Esophagus squamous epithelium (tissue), 5 donors: ENCODE data around the gene LCE3A. TPM values are rescaled to one million over a fixed set of nuclear protein-coding genes. Genes with fewer than 3 reads are reported as not detected.
"Not testable (repeated sequence)": the region's sequence is repeated elsewhere in the genome, so short reads cannot be mapped to it uniquely, and the experiment has no call there.

ENCODE experiments used
- DNase-seq: peaks from one replicate; lab custom pipeline; 2025; lab: John Stamatoyannopoulos, UW
- H3K27ac ChIP-seq, 4 donors: fragments of 200-600 bp; sonication (generic); one replicate each; pipeline ENCODE4 v1.5.1; 2016 to 2019; ENCODE audit warnings: mild to moderate bottlenecking in 1 of 4
- H3K27me3 ChIP-seq, 4 donors: fragments of 200-600 bp; sonication (generic); 1 replicate in 3 of 4; 2 replicates in 1 of 4; pipeline versions ENCODE4 v1.5.1 to v1.6.0; 2017 to 2021; ENCODE audit warnings: antibody characterized with exemption in 1 of 4
- H3K36me3 ChIP-seq, 3 donors: fragments of 200-600 bp; sonication (generic); one replicate each; pipeline ENCODE4 v1.5.1; 2016 to 2019
- H3K4me1 ChIP-seq, 3 donors: fragments of 200-600 bp; sonication (generic); one replicate each; pipeline ENCODE4 v1.5.1; 2017 to 2019
- H3K4me3 ChIP-seq, 4 donors: fragments of 200-600 bp; sonication (generic); 1 replicate in 3 of 4; 2 replicates in 1 of 4; pipeline ENCODE4 v1.5.1; 2016 to 2019; ENCODE audit warnings: mild to moderate bottlenecking in 2 of 4, moderate library complexity in 1 of 4
- H3K9me3 ChIP-seq, 3 donors: fragments of 200-600 bp; sonication (generic); one replicate each; pipeline ENCODE4 v1.5.1; 2016 to 2019
- POLR2A ChIP-seq, 4 donors: fragments of 450-650 bp; IDR thresholded peaks; one replicate each; pipeline ENCODE4 v1.6.1; 2017; ENCODE audit warnings: antibody characterized with exemption in 4 of 4, mild to moderate bottlenecking in 4 of 4, moderate library complexity in 3 of 4
- WGBS, 2 donors: methylation state at CpG; one replicate each; pipeline ENCODE4 v1.1.5; 2018; 5-methylcytosine and 5-hydroxymethylcytosine counted together
- intact Hi-C: fragments of 100-400 bp; cut with DNase I; formaldehyde crosslinking; loops from one replicate; pipeline ENCODE4 v1.15.0; 2022
- small RNA-seq, 4 donors: library from RNA; depleted of rRNA; stranded (forward); fragments of <200 nt; gene quantifications; one replicate each; pipeline ENCODE3, GENCODE V24; 2016
- total RNA-seq, 4 donors: library from RNA; depleted of rRNA; stranded (reverse); fragments of >200 nt; gene quantifications; one replicate each; pipeline ENCODE4 v1.1.0, GENCODE V29; 2016
- TF ChIP-seq, protein P1 (sequence below), 6 experiments: fragments of 450-650 bp in 4 of 6; fragments of 200-600 bp in 2 of 6; sonication (generic) in 2 of 6; IDR thresholded peaks; one replicate each; pipeline ENCODE4 v1.5.1; 2016 to 2019; ENCODE audit warnings: antibody characterized with exemption in 6 of 6, mild to moderate bottlenecking in 4 of 6, moderate library complexity in 4 of 6
- donor health status: DM: yes; HTN: yes; CAD: no.

Gene LCE3A
- total RNA-seq, 4 donors from 2014 or later: not detected

DNA sequence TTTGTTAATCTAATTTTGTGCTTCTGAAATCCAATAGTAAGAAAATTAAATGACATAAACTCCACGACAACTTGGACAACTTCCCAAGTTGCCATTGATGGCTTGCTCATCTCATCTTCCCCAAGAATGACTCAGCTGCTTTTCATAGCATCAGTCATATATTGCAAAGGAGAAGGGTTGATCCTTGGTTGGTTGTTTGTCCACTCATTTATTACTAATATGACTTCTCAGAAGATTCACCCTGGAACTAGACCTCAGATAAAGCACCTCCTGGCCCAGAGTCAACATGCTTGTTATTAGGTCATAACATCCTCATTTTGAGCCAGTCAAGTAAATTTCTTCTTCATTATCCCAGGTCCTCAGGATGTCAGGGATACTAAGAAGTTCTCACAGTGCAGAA is 40.3 kb downstream of the LCE3A start:
- Histone ChIP-seq H3K4me3 (no peak overlapping the region), H3K27me3 (peaks cover 0 to 12% (median 0%) of the 10 kb centered on the region in 4 donors), H3K27ac (no peak overlapping the region), H3K4me1 (no peaks in the 10 kb centered on the region), H3K9me3 (no peaks in the 10 kb centered on the region), H3K36me3 (no peaks in the 10 kb centered on the region)
- intact Hi-C loops: no loop called here
- no peak for DNase-seq
- TF ChIP-seq POLR2A (IDR thresholded peaks at IDR 0.05): no peak
- TF ChIP-seq, protein P1, sequence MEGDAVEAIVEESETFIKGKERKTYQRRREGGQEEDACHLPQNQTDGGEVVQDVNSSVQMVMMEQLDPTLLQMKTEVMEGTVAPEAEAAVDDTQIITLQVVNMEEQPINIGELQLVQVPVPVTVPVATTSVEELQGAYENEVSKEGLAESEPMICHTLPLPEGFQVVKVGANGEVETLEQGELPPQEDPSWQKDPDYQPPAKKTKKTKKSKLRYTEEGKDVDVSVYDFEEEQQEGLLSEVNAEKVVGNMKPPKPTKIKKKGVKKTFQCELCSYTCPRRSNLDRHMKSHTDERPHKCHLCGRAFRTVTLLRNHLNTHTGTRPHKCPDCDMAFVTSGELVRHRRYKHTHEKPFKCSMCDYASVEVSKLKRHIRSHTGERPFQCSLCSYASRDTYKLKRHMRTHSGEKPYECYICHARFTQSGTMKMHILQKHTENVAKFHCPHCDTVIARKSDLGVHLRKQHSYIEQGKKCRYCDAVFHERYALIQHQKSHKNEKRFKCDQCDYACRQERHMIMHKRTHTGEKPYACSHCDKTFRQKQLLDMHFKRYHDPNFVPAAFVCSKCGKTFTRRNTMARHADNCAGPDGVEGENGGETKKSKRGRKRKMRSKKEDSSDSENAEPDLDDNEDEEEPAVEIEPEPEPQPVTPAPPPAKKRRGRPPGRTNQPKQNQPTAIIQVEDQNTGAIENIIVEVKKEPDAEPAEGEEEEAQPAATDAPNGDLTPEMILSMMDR (IDR thresholded peaks at IDR 0.05): no peak
- 25 to 50% methylated on average over 1 of the region's 1 CpG for WGBS, 2 donors

DNA sequence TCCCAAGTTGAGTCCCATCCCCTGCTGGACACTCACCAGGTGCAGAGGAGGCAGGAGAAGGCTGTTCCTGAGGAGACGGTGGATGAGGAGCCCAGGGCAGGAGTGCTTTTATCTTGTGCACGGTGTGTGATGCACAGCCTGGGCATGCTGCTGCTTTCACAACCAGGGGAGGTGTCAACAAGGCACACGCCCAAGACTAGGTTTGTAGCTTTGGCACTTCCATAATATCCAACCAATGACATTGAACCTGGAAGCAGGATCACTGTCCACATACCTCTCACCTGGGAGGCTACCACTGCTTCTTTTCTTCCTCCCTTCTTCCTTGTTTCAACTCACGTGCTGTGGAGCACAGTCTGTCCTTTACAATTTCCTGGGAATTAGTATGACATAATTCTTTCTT is 42.5 kb downstream of the LCE3A start, which contains the start of gene LCE3D:
Gene LCE3D, minus strand, starts transcription at position 84 of the 400 bp plus-strand sequence. CDS start 580 bp downstream, outside the sequence.
- TF ChIP-seq POLR2A (IDR thresholded peaks at IDR 0.05): no peak
- intact Hi-C loops: no loop called here
- 20 to 39% methylated on average over 2 to 3 of the region's 4 CpGs for WGBS, 2 donors
- H3K4me1 ChIP-seq: no peaks in the 10 kb centered on the region
- peaks cover 0 to 12% (median 0%) of the 10 kb centered on the region in 4 donors for H3K27me3 ChIP-seq
- no peak for DNase-seq
- H3K36me3 ChIP-seq: no peaks in the 10 kb centered on the region
- H3K27ac ChIP-seq: no peak within 1 kb of the TSS
- no peak within 1 kb of the TSS for H3K4me3 ChIP-seq
- H3K9me3 ChIP-seq: no peaks in the 10 kb centered on the region

DNA sequence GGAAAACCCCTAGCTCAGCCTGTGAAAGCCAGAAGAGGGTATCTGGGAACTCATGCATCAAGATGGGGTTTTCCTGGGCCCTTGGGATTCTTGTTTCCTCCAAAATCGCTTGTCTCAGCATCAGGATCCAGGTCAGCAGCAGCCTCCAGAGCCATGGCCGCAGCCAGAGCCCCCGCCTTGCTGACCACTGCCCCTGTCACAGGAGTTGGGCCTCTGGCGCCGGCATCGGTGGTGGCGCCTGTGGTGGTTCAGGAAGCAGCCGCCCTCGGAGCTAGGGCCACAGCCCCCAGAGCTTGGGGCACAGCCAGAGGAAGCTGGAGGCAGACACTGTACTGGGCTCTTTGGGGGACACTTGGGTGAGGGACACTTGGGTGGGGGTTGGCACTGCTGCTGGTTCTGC is 43.4 kb downstream of the LCE3A start:
- H3K4me1 ChIP-seq, H3K27ac ChIP-seq, intact Hi-C loops, H3K4me3 ChIP-seq, DNase-seq, H3K9me3 ChIP-seq, H3K36me3 ChIP-seq: not testable (repeated sequence)
- no CpG with 5 or more reads among the region's 9 CpGs for WGBS, 2 donors
- H3K27me3 ChIP-seq: peaks cover 0 to 12% (median 0%) of the 10 kb centered on the region in 4 donors

DNA sequence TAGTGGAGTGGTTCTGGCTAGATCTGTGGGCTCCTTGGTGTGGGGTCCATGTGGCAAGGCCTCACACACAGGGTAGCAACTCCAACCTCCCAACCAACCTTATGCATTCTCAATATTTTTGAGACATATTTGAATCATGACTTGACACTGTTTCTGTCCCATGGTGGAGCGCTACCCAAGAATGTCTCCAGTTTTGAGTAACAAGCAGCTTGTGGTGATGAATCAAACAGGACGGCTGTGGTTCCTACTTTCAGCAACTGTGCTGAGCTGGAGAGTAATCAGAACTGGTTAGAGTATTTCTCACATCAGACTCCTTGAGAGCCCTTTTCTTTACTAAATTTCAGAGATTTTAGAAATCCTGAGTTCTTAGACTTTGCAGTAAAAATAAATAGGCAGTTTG is 45.7 kb downstream of the LCE3A start:
- WGBS, 2 donors: 67 to 73% methylated on average over 1 to 2 of the region's 2 CpGs
- TF ChIP-seq, protein P1 (IDR thresholded peaks at IDR 0.05): no peak
- TF ChIP-seq POLR2A (IDR thresholded peaks at IDR 0.05): no peak
- no peak for DNase-seq
- Histone ChIP-seq H3K36me3 (no peaks in the 10 kb centered on the region), H3K9me3 (no peaks in the 10 kb centered on the region), H3K27ac (no peak overlapping the region), H3K27me3 (peaks cover 0 to 12% (median 0%) of the 10 kb centered on the region in 4 donors), H3K4me1 (no peaks in the 10 kb centered on the region), H3K4me3 (no peak overlapping the region)
- intact Hi-C loops: no loop called here

Small RNAs within 50 kb of the gene (small RNA-seq; reads per million reads assigned to genes)
- 0 reads per million in 4 donors for gene LCE3A
- gene LCE3B: 0 reads per million in 4 donors

Other genes with a start within 250 kb of the LCE3A start
- gene CRNN, start 208.8 kb downstream of the LCE3A start, total RNA-seq: 1,000 to 10,000 TPM; 1,263 to 5,310 (median 2,301) TPM
- 1 to 10 TPM in 1 of 4 donors, not detected in 3; 1.2 TPM for gene LCE5A, start 112.3 kb downstream of the LCE3A start, total RNA-seq
- gene CRCT1, start 108.6 kb downstream of the LCE3A start, total RNA-seq: 100 to 1,000 TPM in 3 of 4 donors, 10 to 100 TPM in 1; 87.9 to 720 (median 367) TPM
- gene LCE3E, start 56.3 kb downstream of the LCE3A start, total RNA-seq: 10 to 100 TPM in 1 of 4 donors, 1 to 10 TPM in 2, under 1 TPM in 1; 0.76 to 10.0 (median 2.4) TPM
- 10 to 100 TPM in 1 of 4 donors, not detected in 3; 19.2 TPM for gene LCE3D, start 42.6 kb downstream of the LCE3A start, total RNA-seq
- gene LCE3C, start 22.9 kb downstream of the LCE3A start, total RNA-seq: not detected
- not detected for gene LCE3B, start 9.3 kb downstream of the LCE3A start, total RNA-seq
- gene LCE2D, start 40.3 kb upstream of the LCE3A start, total RNA-seq: not detected
- gene LCE2C, start 52.2 kb upstream of the LCE3A start, total RNA-seq: not detected
- not detected for gene LCE2B, start 63.0 kb upstream of the LCE3A start, total RNA-seq
- not detected for gene LCE2A, start 75.2 kb upstream of the LCE3A start, total RNA-seq
- not detected for gene LCE4A, start 85.1 kb upstream of the LCE3A start, total RNA-seq
- gene KPRP, start 134.9 kb upstream of the LCE3A start, total RNA-seq: 1 to 10 TPM in 2 of 4 donors, under 1 TPM in 2; 0.09 to 3.7 (median 1.2) TPM
- not detected for gene LCE1F, start 152.0 kb upstream of the LCE3A start, total RNA-seq
- gene LCE1E, start 163.2 kb upstream of the LCE3A start, total RNA-seq: not detected
- gene LCE1D, start 173.6 kb upstream of the LCE3A start, total RNA-seq: not detected
- under 1 TPM in 1 of 4 donors, not detected in 3; 0.57 TPM for gene LCE1C, start 183.5 kb upstream of the LCE3A start, total RNA-seq
- gene LCE1B, start 188.9 kb upstream of the LCE3A start, total RNA-seq: not detected
- gene LCE1A, start 204.4 kb upstream of the LCE3A start, total RNA-seq: not detected
- not detected for gene LCE6A, start 219.8 kb upstream of the LCE3A start, total RNA-seq
- not detected for gene LCE7A, start 236.9 kb upstream of the LCE3A start, total RNA-seq